Nephron (organoid): ENCODE measurements around the gene HNRNPH1.

Source experiments
- H3K27ac Mint-ChIP-seq, 3 experiments: 2 replicates each; pipeline ENCODE4 v1.8.0; 2020; ENCODE audit warnings: mixed read lengths in 3 of 3, mild to moderate bottlenecking in 2 of 3, moderate library complexity in 1 of 3
- H3K27me3 Mint-ChIP-seq: 2 replicates; pipeline ENCODE4 v1.8.0; 2021; ENCODE audit warnings: low read depth, mild to moderate bottlenecking, moderate library complexity, mixed read lengths
- H3K36me3 Mint-ChIP-seq: 2 replicates; pipeline ENCODE4 v1.8.0; 2020; ENCODE audit warnings: low read depth, mixed read lengths
- H3K4me1 Mint-ChIP-seq: 2 replicates; pipeline ENCODE4 v1.8.0; 2020; ENCODE audit warnings: mixed read lengths
- H3K4me3 Mint-ChIP-seq, 3 experiments: 2 replicates each; pipeline ENCODE4 v1.8.0; 2020; ENCODE audit warnings: mild to moderate bottlenecking in 3 of 3, mixed read lengths in 3 of 3, moderate library complexity in 2 of 3
- H3K9me3 Mint-ChIP-seq: 2 replicates; pipeline ENCODE4 v1.8.0; 2020; ENCODE audit warnings: mixed read lengths
- TF ChIP-seq, protein P1 (sequence below), 3 experiments: fragments of 200-600 bp; sonication (generic); IDR thresholded peaks; one replicate each; pipeline ENCODE4 v1.5.0; 2021; ENCODE audit warnings: antibody characterized with exemption in 3 of 3; ENCODE audit not compliant: unreplicated experiment in 3 of 3

Gene HNRNPH1

GRCh38 chr5:179595916-179596315 lies 27.6 kb downstream of the HNRNPH1 start:
- H3K36me3 Mint-ChIP-seq = peaks cover 70% of the 10 kb centered on the region
- TF ChIP-seq, protein P1, sequence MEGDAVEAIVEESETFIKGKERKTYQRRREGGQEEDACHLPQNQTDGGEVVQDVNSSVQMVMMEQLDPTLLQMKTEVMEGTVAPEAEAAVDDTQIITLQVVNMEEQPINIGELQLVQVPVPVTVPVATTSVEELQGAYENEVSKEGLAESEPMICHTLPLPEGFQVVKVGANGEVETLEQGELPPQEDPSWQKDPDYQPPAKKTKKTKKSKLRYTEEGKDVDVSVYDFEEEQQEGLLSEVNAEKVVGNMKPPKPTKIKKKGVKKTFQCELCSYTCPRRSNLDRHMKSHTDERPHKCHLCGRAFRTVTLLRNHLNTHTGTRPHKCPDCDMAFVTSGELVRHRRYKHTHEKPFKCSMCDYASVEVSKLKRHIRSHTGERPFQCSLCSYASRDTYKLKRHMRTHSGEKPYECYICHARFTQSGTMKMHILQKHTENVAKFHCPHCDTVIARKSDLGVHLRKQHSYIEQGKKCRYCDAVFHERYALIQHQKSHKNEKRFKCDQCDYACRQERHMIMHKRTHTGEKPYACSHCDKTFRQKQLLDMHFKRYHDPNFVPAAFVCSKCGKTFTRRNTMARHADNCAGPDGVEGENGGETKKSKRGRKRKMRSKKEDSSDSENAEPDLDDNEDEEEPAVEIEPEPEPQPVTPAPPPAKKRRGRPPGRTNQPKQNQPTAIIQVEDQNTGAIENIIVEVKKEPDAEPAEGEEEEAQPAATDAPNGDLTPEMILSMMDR (IDR thresholded peaks at IDR 0.05; ENCODE audit: unreplicated experiment in 3 of 3) = no peak

GRCh38 chr5:179588166-179588565 lies 35.3 kb downstream of the HNRNPH1 start:
- H3K27me3 Mint-ChIP-seq = no peaks in the 10 kb centered on the region
- peaks cover 56% of the 10 kb centered on the region for H3K36me3 Mint-ChIP-seq
- no peak overlapping the region for H3K27ac Mint-ChIP-seq
- H3K4me3 Mint-ChIP-seq = no peak overlapping the region
- TF ChIP-seq, protein P1 (IDR thresholded peaks at IDR 0.05; ENCODE audit: unreplicated experiment in 3 of 3) = no peak
- H3K4me1 Mint-ChIP-seq = no peaks in the 10 kb centered on the region
- no peaks in the 10 kb centered on the region for H3K9me3 Mint-ChIP-seq

More at GRCh38 chr5:179595916-179596315, 27.6 kb downstream of the HNRNPH1 start:
- Mint-ChIP-seq H3K27ac (no peak overlapping the region), H3K9me3 (no peaks in the 10 kb centered on the region), H3K4me1 (no peaks in the 10 kb centered on the region), H3K27me3 (no peaks in the 10 kb centered on the region), H3K4me3 (no peak overlapping the region)

GRCh38 chr5:179585941-179586401 lies 37.5 kb downstream of the HNRNPH1 start:
- H3K27ac Mint-ChIP-seq = no peak overlapping the region
- no peaks in the 10 kb centered on the region for H3K9me3 Mint-ChIP-seq
- H3K4me3 Mint-ChIP-seq = no peak overlapping the region
- no peaks in the 10 kb centered on the region for H3K4me1 Mint-ChIP-seq
- H3K36me3 Mint-ChIP-seq = peaks cover 49% of the 10 kb centered on the region
- TF ChIP-seq, protein P1 (IDR thresholded peaks at IDR 0.05; ENCODE audit: unreplicated experiment in 3 of 3) = no peak
- no peaks in the 10 kb centered on the region for H3K27me3 Mint-ChIP-seq

DNA sequence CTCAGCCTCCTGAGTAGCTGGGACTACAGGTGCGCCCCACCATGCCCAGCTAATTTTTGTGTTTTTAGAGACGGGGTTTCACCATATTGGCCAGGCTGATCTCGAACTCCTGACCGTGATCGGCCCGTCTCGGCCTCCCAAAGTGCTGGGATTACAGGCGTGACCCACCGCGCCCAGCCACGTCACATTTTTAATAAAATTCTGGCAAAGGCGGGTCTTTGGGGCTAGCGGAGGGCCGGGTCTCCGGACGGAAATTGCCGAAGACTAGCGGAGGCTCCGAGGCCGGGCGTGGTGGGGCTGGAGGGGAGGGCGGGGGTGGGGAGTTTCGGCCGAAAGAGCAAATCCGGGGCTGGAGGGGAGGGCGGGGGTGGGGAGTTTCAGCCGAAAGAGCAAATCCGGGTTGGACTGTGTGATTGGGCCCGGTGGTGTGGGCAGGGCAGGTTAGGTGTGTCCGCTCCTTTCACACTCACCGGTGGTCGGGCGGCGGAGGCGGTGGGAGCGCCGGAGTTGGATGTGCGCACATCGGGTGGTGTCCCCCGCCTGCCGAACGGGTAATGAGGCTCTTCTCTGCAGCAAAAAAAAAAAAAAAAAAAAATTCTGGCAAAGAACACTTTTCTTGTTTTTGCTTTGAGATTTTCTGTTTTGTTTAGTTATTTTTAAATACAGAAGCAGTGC lies 46.0 kb downstream of the HNRNPH1 start:
- peaks cover 68% of the 10 kb centered on the region for H3K36me3 Mint-ChIP-seq
- no peaks in the 10 kb centered on the region for H3K27me3 Mint-ChIP-seq
- TF ChIP-seq, protein P1 (IDR thresholded peaks at IDR 0.05; ENCODE audit: unreplicated experiment in 3 of 3) = no peak
- H3K27ac Mint-ChIP-seq = no peak overlapping the region
- no peaks in the 10 kb centered on the region for H3K4me1 Mint-ChIP-seq
- H3K9me3 Mint-ChIP-seq = no peaks in the 10 kb centered on the region
- H3K4me3 Mint-ChIP-seq = no peak overlapping the region

DNA sequence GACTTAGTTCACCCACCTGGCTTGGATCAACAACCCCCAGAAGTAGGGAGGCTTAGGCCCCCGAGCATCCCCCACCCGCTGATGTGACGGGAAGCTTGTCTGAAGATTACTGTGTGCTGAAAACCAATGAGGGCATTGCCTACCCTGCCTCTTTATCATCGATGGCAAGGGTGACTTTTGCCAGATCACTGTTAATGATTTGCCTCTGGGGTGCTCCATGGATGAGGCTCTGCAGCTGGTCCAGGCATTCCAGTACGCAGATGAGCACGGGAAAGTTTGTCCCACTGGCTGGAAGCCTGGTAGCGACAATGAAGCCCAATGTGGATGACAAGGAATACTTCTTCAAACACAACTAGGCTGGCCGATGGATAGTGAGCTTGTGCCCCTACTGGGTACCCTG lies 51.1 kb downstream of the HNRNPH1 start:
- peaks cover 6% of the 10 kb centered on the region for H3K4me1 Mint-ChIP-seq
- no peaks in the 10 kb centered on the region for H3K9me3 Mint-ChIP-seq
- H3K27me3 Mint-ChIP-seq = no peaks in the 10 kb centered on the region
- peaks cover 66% of the 10 kb centered on the region for H3K36me3 Mint-ChIP-seq
- H3K27ac Mint-ChIP-seq = no peak overlapping the region
- no peak overlapping the region for H3K4me3 Mint-ChIP-seq
- TF ChIP-seq, protein P1 (IDR thresholded peaks at IDR 0.05; ENCODE audit: unreplicated experiment in 3 of 3) = no peak

DNA sequence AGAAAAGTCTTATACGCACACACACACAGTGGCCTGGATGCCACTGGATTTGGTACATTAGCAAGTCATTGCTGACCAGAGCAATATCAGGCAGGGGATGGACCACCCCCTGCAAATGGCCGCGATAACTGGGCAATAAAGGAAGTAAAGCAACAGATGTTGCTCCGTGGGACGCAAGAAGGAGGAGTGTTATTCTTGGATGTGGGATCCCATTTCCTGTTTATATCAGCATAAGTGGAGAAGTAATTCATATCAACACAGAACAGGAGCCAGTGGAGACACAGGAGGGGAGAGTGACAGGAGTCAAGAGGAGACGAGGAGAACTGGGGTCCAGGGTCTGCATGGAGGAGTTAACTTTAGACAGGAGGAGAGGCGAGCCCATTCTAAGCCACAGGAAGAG lies 54.8 kb downstream of the HNRNPH1 start:
- Mint-ChIP-seq H3K9me3 (no peaks in the 10 kb centered on the region), H3K27ac (peak overlapping the region; percentile 28 to 63 (median 36)), H3K4me3 (peak overlapping the region in 2 of 3 experiments; percentile 46 to 48), H3K36me3 (peaks cover 61% of the 10 kb centered on the region), H3K27me3 (no peaks in the 10 kb centered on the region), H3K4me1 (peaks cover 6% of the 10 kb centered on the region)
- TF ChIP-seq, protein P1 (IDR thresholded peaks at IDR 0.05; ENCODE audit: unreplicated experiment in 3 of 3) = no peak
